Mucosa of descending colon (tissue), 3 donors: Measurements from ENCODE around the gene CPT1A. TPM values are rescaled to one million over a fixed set of nuclear protein-coding genes. Genes with fewer than 3 reads are reported as not detected.
A peak's percentile ranks its signal among the peaks of the same experiment; 100 is the strongest.

ENCODE experiments used
- ATAC-seq: fragments of 200-7000 bp; cut with Tn5 transposase; one replicate; pipeline ENCODE4 v1.9.1; 2020; ENCODE audit warnings: mild to moderate bottlenecking, moderate library complexity
- DNase-seq, 3 donors: peaks; one replicate each; pipeline ENCODE4 v3.0.0-alpha.2; 2020
- H3K36me3 ChIP-seq: fragments of 200-600 bp; one replicate; pipeline ENCODE4 v1.8.0; 2021; ENCODE audit warnings: low read depth, mild to moderate bottlenecking
- H3K4me1 ChIP-seq: fragments of 200-600 bp; one replicate; pipeline ENCODE4 v1.8.0; 2021; ENCODE audit warnings: low read depth, mild to moderate bottlenecking
- H3K4me3 ChIP-seq: fragments of 200-600 bp; one replicate; pipeline ENCODE4 v1.8.0; 2021; ENCODE audit warnings: mild to moderate bottlenecking
- H3K9me3 ChIP-seq: fragments of 200-600 bp; one replicate; pipeline ENCODE4 v1.8.0; 2021; ENCODE audit warnings: mild to moderate bottlenecking
- CTCF ChIP-seq: fragments of 200-600 bp; IDR thresholded peaks from one replicate; pipeline ENCODE4 v1.8.0; 2022; ENCODE audit warnings: antibody characterized with exemption, mild to moderate bottlenecking
- intact Hi-C, 2 donors: fragments of 100-400 bp; cut with DNase I in 1 of 2; cut with micrococcal nuclease in 1 of 2; formaldehyde crosslinking; loops; one replicate each; pipeline versions ENCODE4 v1.11.0 to v1.11.1; 2022; cut with DNase I, micrococcal nuclease
- total RNA-seq, 3 donors: library from RNA; stranded (reverse); fragmentation: NEBNext Ultra II Directional in 2 of 3; extraction: Animal tissue kit (Norgen Biotek cat#: 25700) in 2 of 3; gene quantifications; one replicate each; pipeline versions ENCODE4 v1.2.1 to v1.2.4, GENCODE V29; 2021 to 2023
- donor health status: DM: no; HTN: no; CAD: no; lungs with moderate emphysema.
- donor health status: DM: no; HTN: no; CAD: no.
- donor health status: DM: no; HTN: yes; CAD: no.

The CPT1A gene
- total RNA-seq, 3 donors from 2014 or later: 130 to 191 (median 144) TPM

- Histone ChIP-seq H3K4me1 (no peaks in the 10 kb centered on the region), H3K9me3 (no peaks in the 10 kb centered on the region), H3K36me3 (no peaks in the 10 kb centered on the region), H3K4me3 (no peak overlapping the region)
- no peak for ATAC-seq
- intact Hi-C loops: no loop called here
- DNase-seq: peak in 1 of 3 donors; percentile 3
- TF ChIP-seq CTCF: no peak
Observed at GRCh38 chr11:68881320-68881719, 39.6 kb upstream of the CPT1A start.

- no peak for TF ChIP-seq CTCF
- no peak overlapping the region for H3K4me3 ChIP-seq
- H3K36me3 ChIP-seq: no peaks in the 10 kb centered on the region
- no peaks in the 10 kb centered on the region for H3K4me1 ChIP-seq
- no peaks in the 10 kb centered on the region for H3K9me3 ChIP-seq
- intact Hi-C loops: no loop called here
- ATAC-seq: no peak
- DNase-seq: peak in 1 of 3 donors; percentile 1
Observed at GRCh38 chr11:68880851-68881250, 39.1 kb upstream of the CPT1A start.

- DNase-seq (no peak), ATAC-seq (no peak)
- Histone ChIP-seq H3K4me1 (no peaks in the 10 kb centered on the region), H3K4me3 (no peak overlapping the region), H3K9me3 (no peaks in the 10 kb centered on the region), H3K36me3 (no peaks in the 10 kb centered on the region)
- no peak for TF ChIP-seq CTCF
- intact Hi-C loops: no loop called here
Observed at GRCh38 chr11:68878022-68878421, 36.3 kb upstream of the CPT1A start.

GRCh38 chr11:68872216-68873003, 30.7 kb upstream of the CPT1A start:
- DNase-seq (peak in 1 of 3 donors; percentile 7), ATAC-seq (no peak)
- H3K4me3 ChIP-seq: no peak overlapping the region
- no peaks in the 10 kb centered on the region for H3K4me1 ChIP-seq
- intact Hi-C loops: no loop called here
- no peaks in the 10 kb centered on the region for H3K9me3 ChIP-seq
- TF ChIP-seq CTCF: no peak
- no peaks in the 10 kb centered on the region for H3K36me3 ChIP-seq

GRCh38 chr11:68870470-68870869, 28.8 kb upstream of the CPT1A start:
- Histone ChIP-seq H3K9me3 (no peaks in the 10 kb centered on the region), H3K4me3 (no peak overlapping the region), H3K36me3 (no peaks in the 10 kb centered on the region), H3K4me1 (no peaks in the 10 kb centered on the region)
- ATAC-seq (peak; percentile 66), DNase-seq (peak in 2 of 3 donors; percentile 24 to 25)
- intact Hi-C loops: no loop called here
- TF ChIP-seq CTCF: no peak
